Mononuclear cell (primary cell): ENCODE data around the gene MYOM3. TPM values are rescaled to one million over a fixed set of nuclear protein-coding genes. Genes with fewer than 3 reads are reported as not detected.

ENCODE experiments used
- H3K27me3 ChIP-seq: 2 replicates; pipeline ENCODE4 v1.6.0; 2011; ENCODE audit warnings: low read length, control low read depth; ENCODE audit not compliant: insufficient read depth
- H3K4me1 ChIP-seq: 2 replicates; pipeline ENCODE4 v1.5.1; 2011; ENCODE audit warnings: mild to moderate bottlenecking, low read length, control low read depth; ENCODE audit not compliant: insufficient read depth
- H3K4me3 ChIP-seq: 2 replicates; pipeline ENCODE4 v1.5.1; 2011; ENCODE audit warnings: mild to moderate bottlenecking, low read length, moderate library complexity
- H3K9me3 ChIP-seq: 2 replicates; pipeline ENCODE4 v1.5.1; 2011; ENCODE audit warnings: low read depth, mild to moderate bottlenecking, control low read depth, low read length
- total RNA-seq: library from RNA; depleted of rRNA; stranded (reverse); fragments of >200 nt; gene quantifications from one replicate; pipeline ENCODE4 v1.2.3, GENCODE V29; 2012

MYOM3 gene
- total RNA-seq: not detected

GRCh38 chr1:24111996-24112779 lies at the start of gene MYOM3:
Gene MYOM3, minus strand, starts transcription at chr1:24112135. Its CDS starts 3,499 bp downstream, at chr1:24108636.
- H3K4me3 ChIP-seq: no peak within 1 kb of the TSS
- H3K4me1 ChIP-seq: no peaks in the 10 kb centered on the region
- no peaks in the 10 kb centered on the region for H3K9me3 ChIP-seq
- no peaks in the 10 kb centered on the region for H3K27me3 ChIP-seq

GRCh38 chr1:24161270-24161669 lies 49.3 kb upstream of the MYOM3 start:
- Histone ChIP-seq H3K9me3 (no peaks in the 10 kb centered on the region), H3K4me1 (no peaks in the 10 kb centered on the region), H3K27me3 (no peaks in the 10 kb centered on the region), H3K4me3 (no peak overlapping the region)

GRCh38 chr1:24159366-24159765 lies 47.4 kb upstream of the MYOM3 start:
- Histone ChIP-seq H3K27me3 (no peaks in the 10 kb centered on the region), H3K9me3 (no peaks in the 10 kb centered on the region), H3K4me3 (no peak overlapping the region), H3K4me1 (no peaks in the 10 kb centered on the region)

DNA sequence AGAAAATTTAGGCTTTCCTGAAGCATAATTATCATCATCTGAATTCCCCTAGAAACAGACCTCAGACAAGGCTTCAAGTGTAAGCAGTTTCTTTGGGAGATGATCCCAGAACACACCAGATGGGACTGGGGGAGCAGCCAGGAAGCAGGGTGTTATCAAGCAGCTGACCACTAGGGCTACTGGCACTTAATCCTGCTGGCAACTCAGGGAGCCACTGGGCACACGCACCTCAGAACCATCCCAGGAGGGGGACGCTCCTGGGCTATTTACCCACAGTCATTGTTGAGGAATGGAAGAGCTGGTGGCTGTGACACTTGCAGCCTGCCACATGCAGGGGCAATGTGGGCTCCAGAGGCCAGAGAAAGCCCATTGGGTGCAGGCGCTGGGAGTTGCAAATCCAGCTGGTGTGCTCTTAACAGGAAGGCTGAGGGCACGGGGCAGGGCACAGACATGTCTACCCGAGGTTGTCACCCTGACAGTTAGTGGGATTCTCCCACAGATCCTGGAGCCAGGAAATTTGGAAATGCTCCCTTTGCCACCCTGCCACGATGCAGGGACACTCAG lies 46.1 kb upstream of the MYOM3 start:
- no peaks in the 10 kb centered on the region for H3K27me3 ChIP-seq
- no peak overlapping the region for H3K4me3 ChIP-seq
- no peaks in the 10 kb centered on the region for H3K4me1 ChIP-seq
- H3K9me3 ChIP-seq: no peaks in the 10 kb centered on the region

DNA sequence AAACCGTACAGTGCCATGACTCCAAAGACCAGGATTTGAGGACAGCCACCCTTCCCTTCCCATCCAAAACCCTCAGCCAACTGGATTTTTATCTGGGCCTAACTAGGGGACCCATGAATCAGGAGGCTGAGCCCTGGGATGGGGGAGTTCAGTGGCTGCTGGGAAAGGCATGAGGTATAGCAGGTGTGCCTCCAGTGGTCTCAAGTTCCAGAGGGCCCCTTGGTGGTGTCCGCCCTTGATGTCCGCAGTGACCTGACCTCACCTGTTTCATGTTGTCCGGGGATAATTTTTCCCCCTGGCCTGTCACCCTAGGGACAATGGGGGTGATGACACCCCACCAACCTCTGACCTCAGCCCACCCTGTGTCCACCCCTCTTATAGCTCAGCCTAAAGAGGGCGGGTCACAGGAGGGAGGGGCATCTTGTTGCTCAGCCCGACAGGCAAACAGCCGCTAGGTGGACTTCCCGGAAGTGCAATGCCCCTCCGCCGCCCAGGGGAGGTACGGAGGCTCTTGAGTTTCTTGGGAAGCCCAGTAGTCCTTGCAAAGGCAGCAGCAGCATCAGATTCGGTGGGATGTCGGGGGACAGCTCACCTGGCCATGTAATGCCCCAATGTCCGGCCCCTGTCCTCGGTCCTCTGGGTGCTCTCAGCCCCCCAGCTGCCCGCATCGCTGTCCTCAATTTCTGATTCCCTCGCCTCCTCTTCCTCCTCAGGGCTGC lies 44.8 kb upstream of the MYOM3 start:
- H3K4me3 ChIP-seq: no peak overlapping the region
- H3K9me3 ChIP-seq: no peaks in the 10 kb centered on the region
- H3K4me1 ChIP-seq: no peaks in the 10 kb centered on the region
- peaks cover 3% of the 10 kb centered on the region for H3K27me3 ChIP-seq

DNA sequence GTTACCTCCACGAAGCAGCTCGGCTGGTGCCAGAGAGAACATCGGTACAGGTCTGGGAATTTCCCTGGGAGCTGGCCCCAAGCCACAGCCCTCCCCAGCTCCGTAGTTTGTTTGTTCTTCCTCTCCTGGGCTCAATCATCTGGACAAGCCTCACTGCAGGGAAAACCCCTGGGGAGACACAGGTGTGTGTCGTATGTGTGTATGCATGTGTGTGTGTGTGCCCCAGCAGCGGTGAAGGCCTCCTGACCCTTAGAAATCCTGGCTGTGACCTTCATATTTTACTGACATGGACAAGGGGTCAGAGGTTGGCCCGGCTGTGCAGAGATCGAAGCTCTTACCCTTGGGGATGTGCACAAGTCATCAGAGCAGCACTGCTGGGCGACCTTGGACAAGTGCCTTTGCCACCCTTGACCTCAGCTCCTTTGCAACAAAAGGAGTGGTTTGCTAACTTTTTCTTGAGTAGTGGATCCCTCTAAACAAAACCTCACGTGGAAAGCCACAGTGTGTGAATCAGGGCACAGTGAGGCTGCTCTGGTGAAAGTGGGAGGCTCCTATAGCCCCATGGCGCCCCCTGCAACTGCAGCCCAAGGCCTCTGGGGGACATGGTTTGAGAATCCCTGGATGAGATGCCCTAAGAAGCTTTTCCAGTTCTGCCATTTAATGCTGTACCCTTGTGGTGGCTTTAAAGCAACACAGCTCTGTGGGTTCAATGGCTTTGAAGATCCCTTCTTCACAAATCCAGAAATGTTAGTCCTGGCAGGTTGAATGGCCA lies 43.3 kb upstream of the MYOM3 start:
- Histone ChIP-seq H3K9me3 (no peaks in the 10 kb centered on the region), H3K4me1 (peaks cover 11% of the 10 kb centered on the region), H3K4me3 (no peak overlapping the region), H3K27me3 (peaks cover 7% of the 10 kb centered on the region)

DNA sequence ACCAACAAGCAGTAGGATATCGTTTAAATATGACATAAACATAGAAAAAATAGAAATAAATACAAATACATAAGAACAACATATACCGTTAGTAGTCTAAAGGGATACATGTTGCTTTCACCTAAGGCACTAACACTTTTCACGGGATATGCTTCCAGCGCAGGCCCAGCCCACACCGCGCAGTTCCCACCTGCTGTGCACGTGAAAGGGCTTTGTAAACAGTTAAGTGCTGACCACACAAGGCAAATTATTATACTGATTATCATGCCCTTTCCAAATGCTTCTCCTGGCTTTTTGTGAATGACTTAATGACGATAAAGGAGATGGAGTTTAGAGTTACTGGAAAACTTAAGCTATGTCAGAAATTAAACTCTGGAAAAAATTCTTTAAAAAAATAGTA lies 42.3 kb upstream of the MYOM3 start:
- H3K4me1 ChIP-seq: peaks cover 16% of the 10 kb centered on the region
- no peaks in the 10 kb centered on the region for H3K9me3 ChIP-seq
- H3K27me3 ChIP-seq: peaks cover 7% of the 10 kb centered on the region
- H3K4me3 ChIP-seq: no peak overlapping the region

DNA sequence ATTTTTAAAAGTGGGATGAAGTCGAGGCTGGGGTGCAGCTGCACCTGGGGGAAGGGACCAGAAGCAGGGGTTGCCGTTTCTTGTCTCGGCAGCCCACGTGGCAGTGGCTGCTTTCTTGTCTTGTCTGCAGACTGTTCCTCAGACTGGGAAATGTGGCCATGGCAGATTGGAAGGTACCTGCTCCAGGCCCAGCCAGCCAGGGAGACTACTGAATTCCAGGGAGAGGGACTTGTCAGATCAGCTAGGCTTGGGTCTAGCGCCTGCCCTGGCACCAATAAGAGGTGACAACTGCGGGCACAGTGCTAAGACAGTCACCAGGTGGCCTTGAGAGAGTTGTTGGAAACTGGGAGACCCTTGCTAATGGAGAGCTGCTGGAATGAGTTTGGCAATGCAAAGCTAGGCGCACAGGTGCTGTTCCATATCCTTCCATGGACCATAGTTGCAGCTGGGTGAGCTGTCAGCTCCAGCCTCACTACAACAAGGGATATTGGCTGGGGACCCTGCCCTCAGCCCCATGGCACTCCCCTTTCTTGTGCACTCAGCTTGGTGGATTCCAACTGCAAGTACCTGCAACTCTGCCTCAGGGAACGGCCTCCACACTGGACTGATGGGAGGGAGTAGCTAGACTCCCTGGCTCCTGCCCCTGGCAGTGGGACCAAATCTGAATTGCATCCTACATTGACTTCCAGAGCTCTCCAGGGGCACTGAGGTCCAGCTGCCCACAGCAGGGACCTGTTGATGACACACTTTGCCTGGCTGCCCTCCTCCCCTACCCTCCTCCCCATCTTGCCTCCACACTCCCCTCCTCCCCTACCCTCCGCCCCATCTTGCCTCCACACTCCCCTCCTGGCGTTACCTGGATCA lies 40.9 kb upstream of the MYOM3 start:
- H3K4me1 ChIP-seq: peaks cover 16% of the 10 kb centered on the region
- peaks cover 7% of the 10 kb centered on the region for H3K27me3 ChIP-seq
- H3K4me3 ChIP-seq: no peak overlapping the region
- H3K9me3 ChIP-seq: no peaks in the 10 kb centered on the region

GRCh38 chr1:24151175-24151533 lies 39.2 kb upstream of the MYOM3 start:
- Histone ChIP-seq H3K4me1 (peaks cover 16% of the 10 kb centered on the region), H3K27me3 (peaks cover 7% of the 10 kb centered on the region), H3K9me3 (no peaks in the 10 kb centered on the region), H3K4me3 (no peak overlapping the region)

DNA sequence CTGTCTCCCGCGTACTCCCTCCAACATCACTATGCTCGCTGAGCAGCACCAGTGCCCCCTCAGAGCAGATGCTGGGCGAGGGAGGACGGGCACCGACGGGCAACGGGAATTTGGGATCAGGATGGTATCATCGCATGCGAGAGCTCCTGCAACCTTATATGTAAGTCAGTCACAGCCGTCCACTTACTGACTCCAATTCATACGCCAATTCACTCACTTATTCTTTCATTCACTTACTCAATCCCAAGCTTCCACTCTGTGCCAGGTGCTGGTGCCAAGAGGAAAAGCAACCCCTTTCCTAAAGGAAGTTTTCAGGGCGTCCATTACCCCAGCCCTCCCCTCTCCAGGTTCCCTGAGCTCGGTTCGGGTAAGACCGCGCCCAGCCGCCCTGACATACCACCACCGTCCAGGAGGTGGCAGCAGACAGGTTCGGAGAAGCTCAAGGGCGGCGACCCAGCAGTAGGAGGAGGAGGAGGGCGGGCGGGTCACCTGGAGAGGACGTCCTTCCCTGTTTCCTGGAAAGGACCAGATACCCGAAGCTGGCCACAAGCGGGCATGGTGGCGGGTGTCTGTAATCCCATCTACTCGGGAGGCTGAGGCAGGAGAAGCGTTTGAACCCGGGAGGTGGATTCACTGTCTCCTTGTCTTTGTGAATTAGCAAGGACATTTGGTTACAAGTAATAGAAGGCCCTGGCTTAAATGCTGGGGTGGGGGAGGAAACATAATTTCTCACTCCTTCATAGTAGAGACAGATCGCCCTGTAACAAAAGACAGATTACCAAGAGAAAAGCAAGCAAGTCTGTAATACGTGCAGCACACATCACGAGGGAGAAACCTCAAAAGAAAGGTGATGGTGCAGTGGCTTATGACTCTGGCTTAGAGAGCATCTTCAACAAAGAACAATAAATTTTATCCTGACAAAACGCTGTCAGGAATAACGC lies 38.6 kb upstream of the MYOM3 start:
- peaks cover 7% of the 10 kb centered on the region for H3K27me3 ChIP-seq
- no peaks in the 10 kb centered on the region for H3K9me3 ChIP-seq
- peaks cover 16% of the 10 kb centered on the region for H3K4me1 ChIP-seq
- no peak overlapping the region for H3K4me3 ChIP-seq

DNA sequence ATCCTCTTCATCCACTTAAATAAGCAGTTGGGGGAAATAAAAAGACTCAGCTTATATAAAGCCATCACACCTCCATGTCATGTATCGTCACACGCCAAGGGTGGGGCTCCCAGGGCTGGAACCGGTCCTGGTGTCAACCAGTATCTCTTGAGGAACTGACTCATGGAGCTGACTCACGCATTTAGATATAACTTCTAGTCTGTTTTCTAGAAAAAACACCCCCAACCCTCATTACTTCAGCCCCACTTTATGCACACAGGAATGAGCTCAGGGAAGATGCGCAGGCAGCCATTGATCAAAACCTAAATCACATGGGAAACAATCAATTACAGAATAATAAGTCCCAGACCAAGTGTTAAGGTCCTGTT lies 37.9 kb upstream of the MYOM3 start:
- H3K4me1 ChIP-seq: peaks cover 16% of the 10 kb centered on the region
- no peak overlapping the region for H3K4me3 ChIP-seq
- H3K9me3 ChIP-seq: no peaks in the 10 kb centered on the region
- H3K27me3 ChIP-seq: peaks cover 7% of the 10 kb centered on the region

GRCh38 chr1:24147816-24148215 lies 35.9 kb upstream of the MYOM3 start:
- peaks cover 7% of the 10 kb centered on the region for H3K27me3 ChIP-seq
- peaks cover 16% of the 10 kb centered on the region for H3K4me1 ChIP-seq
- H3K9me3 ChIP-seq: no peaks in the 10 kb centered on the region
- no peak overlapping the region for H3K4me3 ChIP-seq

GRCh38 chr1:24147194-24147593 lies 35.3 kb upstream of the MYOM3 start:
- no peak overlapping the region for H3K4me3 ChIP-seq
- H3K4me1 ChIP-seq: peaks cover 16% of the 10 kb centered on the region
- peaks cover 7% of the 10 kb centered on the region for H3K27me3 ChIP-seq
- no peaks in the 10 kb centered on the region for H3K9me3 ChIP-seq
